Neural cell (in vitro differentiated cells): ENCODE data around the gene FGD3.

Experiments used
- EP300 ChIP-seq: fragments of 450-650 bp; conservative IDR thresholded peaks from 2 replicates; pipeline ENCODE4 v1.6.1; 2014; ENCODE audit warnings: antibody characterized with exemption, mild to moderate bottlenecking, moderate library complexity; ENCODE audit not compliant: poor library complexity, severe bottlenecking
- EZH2 ChIP-seq: fragments of 200-600, 300-800 bp; shearing (Covaris generic), sonication (generic); IDR thresholded peaks from 2 replicates; pipeline ENCODE4 v1.6.1; 2014; ENCODE audit warnings: antibody characterized with exemption, low read length, borderline replicate concordance, mild to moderate bottlenecking; ENCODE audit not compliant: insufficient read depth, poor library complexity, severe bottlenecking
- MXI1 ChIP-seq: fragments of 450-650 bp; conservative IDR thresholded peaks from 2 replicates; pipeline ENCODE4 v1.6.1; 2014; ENCODE audit warnings: antibody characterized with exemption, mild to moderate bottlenecking; ENCODE audit not compliant: poor library complexity, severe bottlenecking
- POLR2AphosphoS5 ChIP-seq: IDR thresholded peaks from 2 replicates; pipeline ENCODE4 v1.6.1; 2012
- RAD21 ChIP-seq: fragments of 450-650 bp; conservative IDR thresholded peaks from 2 replicates; pipeline ENCODE4 v1.6.1; 2014; ENCODE audit warnings: antibody characterized with exemption, mild to moderate bottlenecking, moderate library complexity
- SMC3 ChIP-seq: fragments of 450-650 bp; conservative IDR thresholded peaks from 2 replicates; pipeline ENCODE4 v1.6.1; 2014; ENCODE audit warnings: antibody characterized with exemption, mild to moderate bottlenecking, moderate library complexity; ENCODE audit not compliant: poor library complexity
- TF ChIP-seq, protein P1 (sequence below): fragments of 450-650 bp; IDR thresholded peaks from 2 replicates; pipeline ENCODE4 v1.5.1; 2014; ENCODE audit warnings: antibody characterized with exemption, mild to moderate bottlenecking, moderate library complexity; ENCODE audit not compliant: poor library complexity, severe bottlenecking
- TF ChIP-seq, protein P2 (sequence below): IDR thresholded peaks from 2 replicates; pipeline ENCODE4 v1.6.1; 2012; ENCODE audit warnings: borderline replicate concordance

DNA sequence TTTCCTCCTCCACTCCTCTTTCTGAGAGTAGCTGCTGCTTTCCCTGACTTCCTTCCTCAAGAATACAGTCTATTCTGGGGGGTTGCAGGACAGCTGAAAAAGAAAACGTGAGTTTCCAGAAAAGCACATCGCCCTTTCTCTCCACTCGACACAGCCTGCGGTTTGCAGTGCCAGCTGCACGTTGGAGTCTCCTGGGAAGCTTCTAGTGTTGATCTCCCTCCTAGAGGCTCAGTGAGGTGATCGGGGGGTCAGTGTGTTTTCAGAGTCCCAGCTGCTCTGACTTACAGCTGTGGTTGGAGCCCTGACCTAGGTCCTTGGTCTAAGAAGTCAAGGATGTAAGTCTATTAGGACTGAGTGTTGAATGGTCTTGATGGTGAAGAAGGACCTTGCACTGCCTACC, 86.2 kb downstream of the FGD3 start:
- TF ChIP-seq EP300 (no peak), MXI1 (no peak), EZH2 (no peak), POLR2AphosphoS5 (no peak), SMC3 (no peak), RAD21 (no peak)
- TF ChIP-seq, protein P1, sequence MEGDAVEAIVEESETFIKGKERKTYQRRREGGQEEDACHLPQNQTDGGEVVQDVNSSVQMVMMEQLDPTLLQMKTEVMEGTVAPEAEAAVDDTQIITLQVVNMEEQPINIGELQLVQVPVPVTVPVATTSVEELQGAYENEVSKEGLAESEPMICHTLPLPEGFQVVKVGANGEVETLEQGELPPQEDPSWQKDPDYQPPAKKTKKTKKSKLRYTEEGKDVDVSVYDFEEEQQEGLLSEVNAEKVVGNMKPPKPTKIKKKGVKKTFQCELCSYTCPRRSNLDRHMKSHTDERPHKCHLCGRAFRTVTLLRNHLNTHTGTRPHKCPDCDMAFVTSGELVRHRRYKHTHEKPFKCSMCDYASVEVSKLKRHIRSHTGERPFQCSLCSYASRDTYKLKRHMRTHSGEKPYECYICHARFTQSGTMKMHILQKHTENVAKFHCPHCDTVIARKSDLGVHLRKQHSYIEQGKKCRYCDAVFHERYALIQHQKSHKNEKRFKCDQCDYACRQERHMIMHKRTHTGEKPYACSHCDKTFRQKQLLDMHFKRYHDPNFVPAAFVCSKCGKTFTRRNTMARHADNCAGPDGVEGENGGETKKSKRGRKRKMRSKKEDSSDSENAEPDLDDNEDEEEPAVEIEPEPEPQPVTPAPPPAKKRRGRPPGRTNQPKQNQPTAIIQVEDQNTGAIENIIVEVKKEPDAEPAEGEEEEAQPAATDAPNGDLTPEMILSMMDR: no peak
- TF ChIP-seq, protein P2, sequence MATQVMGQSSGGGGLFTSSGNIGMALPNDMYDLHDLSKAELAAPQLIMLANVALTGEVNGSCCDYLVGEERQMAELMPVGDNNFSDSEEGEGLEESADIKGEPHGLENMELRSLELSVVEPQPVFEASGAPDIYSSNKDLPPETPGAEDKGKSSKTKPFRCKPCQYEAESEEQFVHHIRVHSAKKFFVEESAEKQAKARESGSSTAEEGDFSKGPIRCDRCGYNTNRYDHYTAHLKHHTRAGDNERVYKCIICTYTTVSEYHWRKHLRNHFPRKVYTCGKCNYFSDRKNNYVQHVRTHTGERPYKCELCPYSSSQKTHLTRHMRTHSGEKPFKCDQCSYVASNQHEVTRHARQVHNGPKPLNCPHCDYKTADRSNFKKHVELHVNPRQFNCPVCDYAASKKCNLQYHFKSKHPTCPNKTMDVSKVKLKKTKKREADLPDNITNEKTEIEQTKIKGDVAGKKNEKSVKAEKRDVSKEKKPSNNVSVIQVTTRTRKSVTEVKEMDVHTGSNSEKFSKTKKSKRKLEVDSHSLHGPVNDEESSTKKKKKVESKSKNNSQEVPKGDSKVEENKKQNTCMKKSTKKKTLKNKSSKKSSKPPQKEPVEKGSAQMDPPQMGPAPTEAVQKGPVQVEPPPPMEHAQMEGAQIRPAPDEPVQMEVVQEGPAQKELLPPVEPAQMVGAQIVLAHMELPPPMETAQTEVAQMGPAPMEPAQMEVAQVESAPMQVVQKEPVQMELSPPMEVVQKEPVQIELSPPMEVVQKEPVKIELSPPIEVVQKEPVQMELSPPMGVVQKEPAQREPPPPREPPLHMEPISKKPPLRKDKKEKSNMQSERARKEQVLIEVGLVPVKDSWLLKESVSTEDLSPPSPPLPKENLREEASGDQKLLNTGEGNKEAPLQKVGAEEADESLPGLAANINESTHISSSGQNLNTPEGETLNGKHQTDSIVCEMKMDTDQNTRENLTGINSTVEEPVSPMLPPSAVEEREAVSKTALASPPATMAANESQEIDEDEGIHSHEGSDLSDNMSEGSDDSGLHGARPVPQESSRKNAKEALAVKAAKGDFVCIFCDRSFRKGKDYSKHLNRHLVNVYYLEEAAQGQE: no peak
